Measurements from ENCODE around the gene HERC2.
"Not testable (repeated sequence)": the region's sequence is repeated elsewhere in the genome, so short reads cannot be mapped to it uniquely, and the experiment has no call there.

- TF ChIP-seq CTCF, POLR2A, EP300 (IDR thresholded peaks at IDR 0.05): not testable (repeated sequence)
These were observed 118.7 kb downstream of the HERC2 start for GRCh38 chr15:28203055-28203828.

Measured in ovary (tissue), 3 donors.